Embryonic facial prominence (tissue), 1 donor: ENCODE measurements around the gene UBTF.
"Not testable (repeated sequence)": the region's sequence is repeated elsewhere in the genome, so short reads cannot be mapped to it uniquely, and the experiment has no call there.

ENCODE experiments used
- DNase-seq: peaks from one replicate; pipeline ENCODE4 v3.0.0-alpha.2; 2016; ENCODE audit errors: extremely low spot score

UBTF gene

GRCh38 chr17:44241106-44241624, 21.7 kb upstream of the UBTF start:
- no peak for DNase-seq

GRCh38 chr17:44237886-44238285, 18.4 kb upstream of the UBTF start:
- not testable (repeated sequence) for DNase-seq

DNA sequence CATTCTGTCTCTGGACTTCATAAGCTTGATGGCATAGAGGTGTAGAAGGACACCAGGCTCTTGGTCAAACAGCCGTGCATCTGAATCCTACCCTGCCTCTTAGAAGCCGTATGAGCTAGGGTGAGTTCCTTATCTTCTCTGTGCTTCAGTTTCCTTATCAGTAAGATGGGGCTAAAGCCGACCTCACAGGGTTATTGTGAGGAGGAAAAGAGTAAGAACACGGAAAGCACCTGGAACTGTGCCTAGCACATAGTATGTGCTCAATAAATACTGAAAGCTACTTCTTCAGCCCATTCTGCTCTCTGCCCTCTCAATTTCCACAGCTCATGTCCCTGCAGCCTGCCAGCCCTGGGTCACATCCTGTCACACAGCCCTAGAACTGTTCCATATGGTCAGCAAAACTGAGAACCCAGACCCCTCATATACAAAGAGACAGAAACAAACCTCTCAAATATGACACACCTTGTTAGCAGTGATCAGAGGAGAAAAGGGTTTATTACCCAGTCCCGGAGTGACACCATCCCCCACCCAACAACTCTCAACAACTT, 17.0 kb upstream of the UBTF start:
- DNase-seq: no peak

GRCh38 chr17:44235583-44235936, 16.1 kb upstream of the UBTF start:
- DNase-seq: no peak

DNA sequence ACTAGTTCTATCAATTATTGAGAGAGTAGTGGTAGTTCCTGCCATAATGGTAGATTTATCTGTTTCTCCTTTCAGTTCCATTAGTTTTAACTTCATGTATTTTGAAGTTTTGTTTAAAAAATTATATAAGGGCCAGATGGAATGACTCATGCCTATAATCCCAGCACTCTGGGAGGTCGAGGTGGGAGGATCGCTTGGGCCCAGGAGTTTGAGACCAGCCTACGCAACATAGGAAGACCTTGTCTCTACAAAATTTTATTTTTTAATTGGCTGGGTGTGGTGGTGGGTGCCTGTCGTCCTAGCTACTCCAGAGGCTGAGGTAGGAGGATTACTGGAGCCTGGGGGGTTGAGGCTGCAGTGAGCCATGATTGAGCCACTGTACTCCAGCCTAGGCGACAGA, 14.1 kb upstream of the UBTF start:
- no peak for DNase-seq

- no peak for DNase-seq
Measured at GRCh38 chr17:44232061-44232460, 12.6 kb upstream of the UBTF start.

DNA sequence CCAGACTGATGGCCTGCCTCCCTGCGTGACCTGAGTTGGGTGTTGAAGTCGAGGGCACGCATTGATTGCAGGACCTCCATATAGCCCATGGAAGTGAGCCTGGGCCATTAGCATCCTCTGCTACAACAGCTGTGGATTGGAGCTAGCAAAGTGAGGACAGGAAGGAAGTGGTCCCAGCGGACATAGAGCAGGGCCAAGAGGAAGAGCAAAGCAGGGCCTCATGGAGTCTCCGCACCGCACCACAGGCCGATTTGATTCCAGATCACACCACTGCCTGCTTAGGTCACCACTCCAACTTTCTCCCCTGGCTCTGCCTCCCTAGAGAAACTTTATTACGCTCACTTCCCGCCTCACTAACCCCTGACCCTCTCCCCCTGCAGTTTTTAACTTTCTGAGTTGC, 10.7 kb upstream of the UBTF start:
- no peak for DNase-seq

DNA sequence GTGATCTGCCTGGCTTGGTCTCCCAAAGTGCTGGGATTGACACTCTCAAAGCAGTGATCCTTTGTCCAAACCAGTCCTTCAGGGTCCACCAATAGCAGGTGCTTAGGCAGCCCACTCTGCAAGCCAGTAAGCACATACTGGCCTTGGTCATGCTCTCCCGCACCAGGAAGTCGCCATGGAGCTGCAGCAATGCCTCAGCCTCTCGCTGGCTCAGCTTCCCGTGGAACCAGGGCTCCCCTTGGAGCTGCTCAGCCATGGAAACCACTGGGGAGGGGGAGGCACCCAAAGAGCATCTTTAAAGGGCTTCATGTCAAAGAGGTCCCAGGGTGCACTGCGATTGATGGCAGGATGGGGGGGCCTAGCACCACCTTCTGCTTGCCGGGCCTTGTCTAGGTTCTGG, 9.6 kb upstream of the UBTF start:
- no peak for DNase-seq

GRCh38 chr17:44223541-44224071, 4.1 kb upstream of the UBTF start:
- DNase-seq: no peak

GRCh38 chr17:44222112-44222869, 2.8 kb upstream of the UBTF start:
- no peak for DNase-seq

GRCh38 chr17:44221862-44222111, 2.3 kb upstream of the UBTF start:
- no peak for DNase-seq

DNA sequence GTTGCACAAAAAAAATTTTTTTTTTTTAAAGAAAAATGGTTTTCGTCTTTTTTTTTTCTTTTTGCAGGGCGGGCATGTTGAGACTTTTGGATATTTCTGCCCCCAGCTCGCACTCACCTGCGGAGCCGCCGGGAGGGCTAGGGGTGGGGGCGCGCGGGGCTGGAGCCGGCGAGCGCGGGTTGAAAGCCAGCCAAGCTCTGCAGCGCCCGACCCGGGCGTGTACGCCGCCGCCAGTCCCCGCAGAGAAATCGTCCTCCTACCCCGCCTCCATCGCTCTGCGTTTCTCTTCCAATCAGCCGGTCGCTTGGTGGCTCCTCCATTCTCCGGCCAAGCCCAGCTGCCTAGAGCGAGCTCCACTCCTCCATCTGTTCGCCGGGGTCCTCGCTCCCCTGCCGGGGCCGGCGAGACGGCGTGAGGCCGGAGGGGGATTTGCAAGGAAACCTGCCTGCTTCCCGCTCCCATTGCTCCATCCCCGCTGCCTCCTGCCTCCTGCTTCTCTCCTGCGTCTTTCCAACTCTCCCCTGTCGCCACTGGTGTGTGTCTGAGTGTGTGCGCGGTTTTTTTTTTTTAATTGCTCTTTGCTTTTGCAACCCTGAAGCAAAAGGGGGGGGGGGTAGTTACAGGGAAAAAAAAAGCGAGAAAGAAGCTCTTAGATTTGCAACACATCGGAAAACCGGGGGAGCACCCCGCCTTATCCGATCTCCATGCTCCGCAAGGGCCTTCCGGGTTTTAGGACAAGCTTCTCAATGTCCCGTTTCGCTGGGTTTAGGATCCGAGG, 1.8 kb upstream of the UBTF start:
- peak; percentile 60 for DNase-seq

- no peak for DNase-seq
Measured at GRCh38 chr17:44220213-44221083, 973 bp upstream of the UBTF start.

DNA sequence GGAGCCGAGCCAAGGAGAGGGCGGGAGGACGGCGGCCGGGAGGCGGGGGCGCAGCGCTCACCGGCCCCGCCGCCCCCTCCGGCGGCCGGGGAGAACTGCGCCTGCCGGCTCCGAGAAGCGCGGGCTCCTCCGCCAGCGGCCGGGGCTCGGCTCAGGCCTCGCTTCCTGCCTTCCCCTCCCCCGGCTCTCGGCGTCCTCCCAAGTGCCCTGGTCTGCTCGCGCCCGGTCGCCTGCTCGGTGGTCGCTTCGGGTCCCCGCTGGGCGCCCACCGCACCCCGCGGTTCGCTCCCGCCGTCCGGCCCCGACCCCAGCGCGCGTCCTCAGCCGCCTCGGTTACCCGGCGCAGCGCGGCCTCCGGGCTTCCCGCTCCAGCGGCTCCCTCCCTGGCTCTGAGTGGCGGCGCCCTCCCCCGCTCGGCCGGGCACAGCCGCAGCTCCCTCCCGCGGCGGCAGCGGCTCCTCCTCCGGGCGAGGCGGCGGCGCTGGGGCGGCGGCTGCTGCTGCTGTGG, 313 bp downstream of the UBTF start:
- DNase-seq: peak; percentile 66

GRCh38 chr17:44218344-44219107, 949 bp downstream of the UBTF start:
- DNase-seq: peak; percentile 82

- DNase-seq: no peak
Measured at GRCh38 chr17:44217738-44218343, 1.6 kb downstream of the UBTF start.

GRCh38 chr17:44216694-44217093, 2.8 kb downstream of the UBTF start:
- no peak for DNase-seq

- no peak for DNase-seq
Measured at GRCh38 chr17:44216173-44216572, 3.3 kb downstream of the UBTF start.

- DNase-seq: no peak
Measured at GRCh38 chr17:44214896-44215295, 4.6 kb downstream of the UBTF start.

GRCh38 chr17:44214230-44214494, 5.3 kb downstream of the UBTF start:
- no peak for DNase-seq
